Breast epithelium (tissue), 3 donors: ENCODE data around the gene USP10.

Source experiments
- CTCF ChIP-seq, 3 donors: fragments of 450-650 bp; IDR thresholded peaks; one replicate each; pipeline ENCODE4 v1.5.1; 2016 to 2017; ENCODE audit warnings: antibody characterized with exemption in 3 of 3, mild to moderate bottlenecking in 3 of 3, moderate library complexity in 3 of 3
- POLR2A ChIP-seq: fragments of 450-650 bp; IDR thresholded peaks from one replicate; pipeline ENCODE4 v1.6.1; 2016; ENCODE audit warnings: antibody characterized with exemption, mild to moderate bottlenecking, moderate library complexity
- POLR2AphosphoS5 ChIP-seq, 3 donors: sonication (generic); formaldehyde crosslinking; IDR thresholded peaks; one replicate each; pipeline ENCODE4 v1.6.1; 2017; ENCODE audit warnings: antibody characterized with exemption in 3 of 3

GRCh38 chr16:84670063-84670462 is 29.7 kb upstream of the USP10 start:
- TF ChIP-seq POLR2A (no peak), CTCF (IDR thresholded peaks at IDR 0.05) (no peak), POLR2AphosphoS5 (IDR thresholded peaks at IDR 0.05) (no peak)
